ENCODE results near the gene AMN1. TPM values are rescaled to one million over a fixed set of nuclear protein-coding genes. Genes with fewer than 3 reads are reported as not detected.
A peak's percentile ranks its signal among the peaks of the same experiment; 100 is the strongest.

AMN1 gene
- total and polyA plus RNA-seq, 2 of the 4 experiments (the other 2 are of a cell fraction): 3.4 to 5.2 TPM

DNA sequence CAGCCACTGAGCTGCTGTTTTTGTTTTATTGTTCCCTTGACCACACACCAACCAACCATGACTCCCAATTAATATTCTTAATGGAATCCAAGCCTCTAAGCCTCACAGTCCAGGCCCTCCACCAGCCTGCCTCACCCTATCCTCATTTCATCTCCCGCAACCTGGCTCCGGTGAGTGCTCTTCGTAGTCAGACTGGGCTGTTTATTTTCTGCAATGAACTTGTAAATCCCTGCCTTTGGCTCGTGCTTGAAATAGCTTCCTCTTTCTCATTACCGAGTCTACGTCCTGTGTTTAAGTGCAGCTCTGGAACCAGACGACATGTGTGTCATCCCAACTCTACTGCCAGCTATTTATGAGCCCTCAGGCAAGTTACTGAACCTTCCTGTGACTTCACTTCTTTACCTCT lies 81.7 kb downstream of the AMN1 start:
- Histone ChIP-seq H3K9me1 (ENCODE audit: insufficient read depth, low read length) (no peaks in the 10 kb centered on the region), H3K4me1 (ENCODE audit: control insufficient read depth, insufficient read depth, low read length) (no peaks in the 10 kb centered on the region), H3K56ac (ENCODE audit: extremely low read depth, insufficient read depth, low read length) (no peak overlapping the region), H3K18ac (ENCODE audit: low read depth, low read length) (no peak overlapping the region), H3K79me1 (ENCODE audit: low read depth in 1 of 2, low read length in 2 of 2) (no peaks in the 10 kb centered on the region), H4K5ac (ENCODE audit: low read depth, low read length) (no peak overlapping the region), H3K23ac (ENCODE audit: low read depth, low read length) (no peak overlapping the region), H2BK20ac (ENCODE audit: low read depth, low read length) (no peak overlapping the region), H4K8ac (ENCODE audit: low read depth in 2 of 2, low read length in 2 of 2) (no peak overlapping the region), H3K9me3 (ENCODE audit: control insufficient read depth, insufficient read depth, low read length) (no peaks in the 10 kb centered on the region), H3K14ac (replicated peaks; ENCODE audit: low read depth, low read length) (no peak overlapping the region), H3K36me3 (ENCODE audit: control insufficient read depth, insufficient read depth, low read length) (no peaks in the 10 kb centered on the region), H3K4me3 (ENCODE audit: insufficient read depth, low read depth, low read length) (no peak overlapping the region), H3K4me2 (ENCODE audit: low read depth, low read length) (no peak overlapping the region), H3K4ac (ENCODE audit: low read depth, low read length) (no peak overlapping the region), H2AK5ac (ENCODE audit: low read depth, low read length) (no peak overlapping the region), H2BK120ac (ENCODE audit: low read depth, low read length) (no peak overlapping the region), H4K91ac (ENCODE audit: insufficient read depth, low read depth, low read length) (no peak overlapping the region), H2BK15ac (ENCODE audit: low read depth, low read length) (no peak overlapping the region), H2AFZ (replicated peaks; ENCODE audit: low read length, poor library complexity) (peak overlapping the region; percentile 49), H2AK9ac (replicated peaks; ENCODE audit: low read depth, low read length, poor library complexity) (no peak overlapping the region), H2BK5ac (ENCODE audit: low read depth, low read length, poor library complexity, severe bottlenecking) (no peak overlapping the region), H3K27ac (ENCODE audit: insufficient read depth, low read length) (no peak overlapping the region), H3K9ac (ENCODE audit: low read depth, low read length) (no peak overlapping the region), H3K27me3 (ENCODE audit: control insufficient read depth, insufficient read depth, low read length) (peaks cover 5% of the 10 kb centered on the region), H4K20me1 (ENCODE audit: insufficient read depth, low read length) (no peaks in the 10 kb centered on the region)
- no peak for TF ChIP-seq CTCF (conservative IDR thresholded peaks at IDR 0.05; ENCODE audit: low read depth, low read length)
- TF ChIP-seq NFE2L2 (IDR thresholded peaks at IDR 0.05; ENCODE audit: low read depth, low read length): no peak
- TF ChIP-seq POLR2A (IDR thresholded peaks at IDR 0.05; ENCODE audit: low read depth, low read length): no peak
- no peak for TF ChIP-seq FOS (IDR thresholded peaks at IDR 0.05; ENCODE audit: low read depth, low read length)
- TF ChIP-seq ELK1 (IDR thresholded peaks at IDR 0.05; ENCODE audit: borderline replicate concordance, low read depth, low read length): no peak
- no peak for TF ChIP-seq MAFK (IDR thresholded peaks at IDR 0.05; ENCODE audit: low read depth, low read length)
- no peak for TF ChIP-seq CEBPB (IDR thresholded peaks at IDR 0.05; ENCODE audit: low read depth, low read length)
- BruUV-seq (replicated peaks): no TSS peak
- DNase-seq: peak; percentile 22
- WGBS, 2 experiments (ENCODE audit: extremely low coverage in 2 of 2, insufficient read length in 1 of 2): 55% methylated on average over 4 of the region's 7 CpGs; no CpG with 5 or more reads in 1 of the 2 experiments
- intact Hi-C loops (cut with micrococcal nuclease) (no loop called here), in situ Hi-C loops (cut with MboI; ENCODE audit: low sequenced_read_pairs) (no loop called here), dilution Hi-C loops (cut with HindIII; ENCODE audit: low sequenced_read_pairs, unreplicated experiment) (no loop called here)
- POLR2A ChIA-PET (ENCODE audit: unreplicated experiment): no interaction called here
- ATAC-seq (ENCODE audit: low read depth): peak; percentile 48
- CTCF ChIA-PET: interaction anchor here (0.6 to 0.8 kb wide), 2 partner anchors 11 to 48 kb away, joined by 3 read pairs; no protein-coding TSS in a partner anchor
